ENCODE data around the gene CACNA2D1.
"Not testable (repeated sequence)": the region's sequence is repeated elsewhere in the genome, so short reads cannot be mapped to it uniquely, and the experiment has no call there.

Gene CACNA2D1

DNA sequence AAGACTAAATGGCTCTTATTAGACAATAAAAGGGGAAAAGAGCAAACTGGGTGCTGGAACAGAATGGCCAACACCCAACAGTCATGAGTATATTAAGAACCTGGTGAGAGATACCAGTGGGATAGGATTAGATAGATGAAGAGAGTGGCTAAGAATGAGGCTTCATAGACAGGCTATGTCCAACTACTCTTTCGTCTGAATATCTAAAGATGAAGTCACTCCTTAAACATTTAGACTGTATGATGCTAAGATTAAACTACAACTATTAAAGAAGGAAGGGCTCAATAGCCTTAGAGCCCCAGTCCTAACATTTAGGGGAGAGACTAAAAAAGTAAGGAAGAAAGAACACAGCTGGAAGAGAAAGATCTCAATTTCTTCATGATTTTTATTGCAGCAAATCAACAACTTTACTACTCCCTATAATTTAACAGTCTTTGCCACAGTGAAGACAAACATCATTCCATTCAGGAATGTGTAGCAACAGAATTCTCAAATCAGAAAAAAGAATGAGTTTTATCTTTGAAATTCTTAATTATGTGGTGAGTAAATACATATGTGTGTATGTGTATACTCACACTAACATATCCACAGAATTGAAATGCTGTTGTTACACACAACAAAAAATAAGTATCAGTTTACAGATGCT, 45.6 kb downstream of the CACNA2D1 start:
- Histone ChIP-seq H3K9me3 (ENCODE audit: low read length) (peaks cover 1% of the 10 kb centered on the region), H2AFZ (ENCODE audit: low read depth, low read length) (no peak overlapping the region), H3K4me3 (ENCODE audit: low read length) (no peak overlapping the region), H3K4me1 (ENCODE audit: insufficient read depth, low read length) (no peaks in the 10 kb centered on the region), H3K36me3 (ENCODE audit: insufficient read depth, low read length) (no peaks in the 10 kb centered on the region), H3K27me3 (ENCODE audit: insufficient read depth, low read length) (peaks cover 12% of the 10 kb centered on the region)

GRCh38 chr7:82396343-82396742, 47.2 kb downstream of the CACNA2D1 start:
- peaks cover 17% of the 10 kb centered on the region for H3K27me3 ChIP-seq (ENCODE audit: insufficient read depth, low read length)
- H2AFZ ChIP-seq (ENCODE audit: low read depth, low read length) = no peak overlapping the region
- peaks cover 9% of the 10 kb centered on the region for H3K9me3 ChIP-seq (ENCODE audit: low read length)

GRCh38 chr7:82395147-82395546, 48.4 kb downstream of the CACNA2D1 start:
- no peaks in the 10 kb centered on the region for H3K36me3 ChIP-seq (ENCODE audit: insufficient read depth, low read length)
- H3K27me3 ChIP-seq (ENCODE audit: insufficient read depth, low read length) = peaks cover 24% of the 10 kb centered on the region
- no peak overlapping the region for H3K4me3 ChIP-seq (ENCODE audit: low read length)
- peaks cover 13% of the 10 kb centered on the region for H3K9me3 ChIP-seq (ENCODE audit: low read length)
- no peaks in the 10 kb centered on the region for H3K4me1 ChIP-seq (ENCODE audit: insufficient read depth, low read length)
- no peak overlapping the region for H2AFZ ChIP-seq (ENCODE audit: low read depth, low read length)

More at GRCh38 chr7:82396343-82396742, 47.2 kb downstream of the CACNA2D1 start:
- no peaks in the 10 kb centered on the region for H3K36me3 ChIP-seq (ENCODE audit: insufficient read depth, low read length)
- no peaks in the 10 kb centered on the region for H3K4me1 ChIP-seq (ENCODE audit: insufficient read depth, low read length)
- H3K4me3 ChIP-seq (ENCODE audit: low read length) = no peak overlapping the region

GRCh38 chr7:82393840-82394220, 49.7 kb downstream of the CACNA2D1 start:
- H2AFZ ChIP-seq (ENCODE audit: low read depth, low read length) = no peak overlapping the region
- no peaks in the 10 kb centered on the region for H3K4me1 ChIP-seq (ENCODE audit: insufficient read depth, low read length)
- H3K27me3 ChIP-seq (ENCODE audit: insufficient read depth, low read length) = peaks cover 32% of the 10 kb centered on the region
- H3K36me3 ChIP-seq (ENCODE audit: insufficient read depth, low read length) = no peaks in the 10 kb centered on the region
- H3K4me3 ChIP-seq (ENCODE audit: low read length) = no peak overlapping the region
- H3K9me3 ChIP-seq (ENCODE audit: low read length) = peaks cover 13% of the 10 kb centered on the region

DNA sequence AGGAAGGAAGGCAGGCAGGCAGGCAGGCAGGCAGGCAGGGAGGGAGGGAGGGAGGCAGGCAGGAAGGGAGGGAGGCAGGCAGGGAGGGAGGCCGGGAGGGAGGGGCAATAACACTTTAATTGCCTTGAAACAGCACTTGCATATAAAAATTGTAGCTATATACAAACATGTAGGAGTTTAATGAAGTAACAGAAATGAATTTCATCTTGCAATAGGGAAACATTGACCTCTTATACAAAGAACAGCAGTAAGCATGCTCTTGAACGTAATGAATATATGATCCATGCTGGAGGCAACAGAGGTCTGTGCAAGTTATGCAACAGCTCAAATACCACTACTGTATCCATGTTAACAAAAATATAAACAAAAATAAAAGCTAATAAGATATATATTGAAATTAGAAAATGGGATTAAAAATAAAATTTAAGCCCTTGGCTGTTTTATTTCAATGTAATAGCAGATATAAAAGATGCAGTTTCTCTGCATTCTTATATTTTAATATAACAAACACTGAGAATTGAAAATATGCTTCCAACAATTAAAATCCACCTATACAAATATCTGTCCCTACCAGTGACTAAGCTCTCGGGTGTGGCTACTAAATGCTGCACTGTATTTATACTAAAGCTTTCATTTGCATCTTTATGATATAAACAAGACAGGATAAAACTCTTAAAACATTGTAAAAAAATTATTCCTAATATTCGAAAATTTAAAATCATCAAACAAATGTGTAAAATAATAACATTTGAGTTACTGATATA, 50.3 kb downstream of the CACNA2D1 start:
- Histone ChIP-seq H3K4me1 (ENCODE audit: insufficient read depth, low read length) (no peaks in the 10 kb centered on the region), H3K4me3 (ENCODE audit: low read length) (no peak overlapping the region), H3K36me3 (ENCODE audit: insufficient read depth, low read length) (no peaks in the 10 kb centered on the region), H3K27me3 (ENCODE audit: insufficient read depth, low read length) (peaks cover 37% of the 10 kb centered on the region), H3K9me3 (ENCODE audit: low read length) (peaks cover 13% of the 10 kb centered on the region), H2AFZ (ENCODE audit: low read depth, low read length) (no peak overlapping the region)

GRCh38 chr7:82390936-82391335, 52.6 kb downstream of the CACNA2D1 start:
- H3K9me3 ChIP-seq (ENCODE audit: low read length) = peaks cover 13% of the 10 kb centered on the region
- H3K27me3 ChIP-seq (ENCODE audit: insufficient read depth, low read length) = peaks cover 44% of the 10 kb centered on the region
- H3K36me3 ChIP-seq (ENCODE audit: insufficient read depth, low read length) = no peaks in the 10 kb centered on the region
- no peak overlapping the region for H2AFZ ChIP-seq (ENCODE audit: low read depth, low read length)
- H3K4me1 ChIP-seq (ENCODE audit: insufficient read depth, low read length) = no peaks in the 10 kb centered on the region
- no peak overlapping the region for H3K4me3 ChIP-seq (ENCODE audit: low read length)

DNA sequence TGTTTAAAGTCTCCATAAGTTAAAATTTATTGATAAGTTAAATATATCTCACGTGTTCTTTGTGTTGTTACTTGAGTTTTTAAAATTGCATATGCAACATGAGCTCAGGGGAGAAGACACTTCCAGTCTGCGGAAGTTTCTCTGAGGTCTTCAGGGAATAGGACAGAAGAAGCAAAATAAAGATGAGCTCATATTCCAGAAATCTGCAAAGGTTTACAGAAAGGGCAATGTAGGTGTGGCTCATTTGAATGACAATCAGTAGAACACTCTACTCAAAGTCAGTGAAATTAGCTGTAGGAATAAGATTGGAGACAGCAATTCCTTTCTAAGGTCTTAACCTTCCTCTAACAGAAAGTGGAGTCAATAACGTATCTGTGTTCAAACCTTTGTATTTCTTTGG, 53.7 kb downstream of the CACNA2D1 start:
- Histone ChIP-seq H3K4me1 (ENCODE audit: insufficient read depth, low read length) (no peaks in the 10 kb centered on the region), H2AFZ (ENCODE audit: low read depth, low read length) (no peak overlapping the region), H3K36me3 (ENCODE audit: insufficient read depth, low read length) (no peaks in the 10 kb centered on the region), H3K4me3 (ENCODE audit: low read length) (no peak overlapping the region), H3K27me3 (ENCODE audit: insufficient read depth, low read length) (peaks cover 55% of the 10 kb centered on the region), H3K9me3 (ENCODE audit: low read length) (peaks cover 13% of the 10 kb centered on the region)

- Histone ChIP-seq H3K4me3 (ENCODE audit: low read length) (no peak overlapping the region), H2AFZ (ENCODE audit: low read depth, low read length) (no peak overlapping the region), H3K4me1 (ENCODE audit: insufficient read depth, low read length) (no peaks in the 10 kb centered on the region), H3K36me3 (ENCODE audit: insufficient read depth, low read length) (no peaks in the 10 kb centered on the region), H3K27me3 (ENCODE audit: insufficient read depth, low read length) (peaks cover 65% of the 10 kb centered on the region), H3K9me3 (ENCODE audit: low read length) (peaks cover 13% of the 10 kb centered on the region)
These were observed 55.4 kb downstream of the CACNA2D1 start for GRCh38 chr7:82388138-82388537.

GRCh38 chr7:82386571-82386970, 57.0 kb downstream of the CACNA2D1 start:
- H2AFZ ChIP-seq (ENCODE audit: low read depth, low read length); H3K4me3 ChIP-seq (ENCODE audit: low read length); H3K36me3 ChIP-seq (ENCODE audit: insufficient read depth, low read length); H3K9me3 ChIP-seq (ENCODE audit: low read length): not testable (repeated sequence)
- Histone ChIP-seq H3K4me1 (ENCODE audit: insufficient read depth, low read length) (peaks cover 12% of the 10 kb centered on the region), H3K27me3 (ENCODE audit: insufficient read depth, low read length) (peaks cover 59% of the 10 kb centered on the region)

GRCh38 chr7:82384779-82385178, 58.8 kb downstream of the CACNA2D1 start:
- H3K9me3 ChIP-seq (ENCODE audit: low read length) = no peaks in the 10 kb centered on the region
- H3K4me1 ChIP-seq (ENCODE audit: insufficient read depth, low read length) = peaks cover 13% of the 10 kb centered on the region
- H3K27me3 ChIP-seq (ENCODE audit: insufficient read depth, low read length) = peaks cover 51% of the 10 kb centered on the region
- H2AFZ ChIP-seq (ENCODE audit: low read depth, low read length) = no peak overlapping the region
- no peaks in the 10 kb centered on the region for H3K36me3 ChIP-seq (ENCODE audit: insufficient read depth, low read length)
- no peak overlapping the region for H3K4me3 ChIP-seq (ENCODE audit: low read length)

- H2AFZ ChIP-seq (ENCODE audit: low read depth, low read length) = no peak overlapping the region
- H3K9me3 ChIP-seq (ENCODE audit: low read length) = no peaks in the 10 kb centered on the region
- H3K36me3 ChIP-seq (ENCODE audit: insufficient read depth, low read length) = no peaks in the 10 kb centered on the region
- peaks cover 13% of the 10 kb centered on the region for H3K4me1 ChIP-seq (ENCODE audit: insufficient read depth, low read length)
- H3K4me3 ChIP-seq (ENCODE audit: low read length) = no peak overlapping the region
- peaks cover 53% of the 10 kb centered on the region for H3K27me3 ChIP-seq (ENCODE audit: insufficient read depth, low read length)
These were observed 59.5 kb downstream of the CACNA2D1 start for GRCh38 chr7:82384051-82384464.

DNA sequence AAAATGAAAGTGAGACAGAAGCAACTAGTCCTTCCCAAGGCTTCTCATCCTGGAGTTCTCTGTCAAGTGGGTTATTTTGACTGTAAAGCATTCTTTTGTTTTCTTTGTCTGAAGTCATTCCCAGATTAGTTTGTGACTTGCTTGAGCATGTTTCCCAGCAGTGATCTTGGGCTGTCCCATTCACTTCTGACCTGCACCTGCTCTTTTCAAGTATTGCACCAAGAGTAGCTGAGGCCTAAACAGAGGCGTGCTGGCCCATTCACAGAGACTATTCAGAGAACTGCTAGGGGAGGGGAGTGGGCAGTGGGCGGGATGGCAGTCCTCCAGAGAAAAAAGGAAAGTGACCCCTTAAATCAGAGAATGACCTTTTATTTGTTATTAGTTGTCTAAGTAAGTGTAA, 61.3 kb downstream of the CACNA2D1 start:
- Histone ChIP-seq H3K4me3 (ENCODE audit: low read length) (no peak overlapping the region), H3K4me1 (ENCODE audit: insufficient read depth, low read length) (peaks cover 13% of the 10 kb centered on the region), H3K36me3 (ENCODE audit: insufficient read depth, low read length) (no peaks in the 10 kb centered on the region), H2AFZ (ENCODE audit: low read depth, low read length) (no peak overlapping the region), H3K27me3 (ENCODE audit: insufficient read depth, low read length) (peaks cover 59% of the 10 kb centered on the region), H3K9me3 (ENCODE audit: low read length) (no peaks in the 10 kb centered on the region)

DNA sequence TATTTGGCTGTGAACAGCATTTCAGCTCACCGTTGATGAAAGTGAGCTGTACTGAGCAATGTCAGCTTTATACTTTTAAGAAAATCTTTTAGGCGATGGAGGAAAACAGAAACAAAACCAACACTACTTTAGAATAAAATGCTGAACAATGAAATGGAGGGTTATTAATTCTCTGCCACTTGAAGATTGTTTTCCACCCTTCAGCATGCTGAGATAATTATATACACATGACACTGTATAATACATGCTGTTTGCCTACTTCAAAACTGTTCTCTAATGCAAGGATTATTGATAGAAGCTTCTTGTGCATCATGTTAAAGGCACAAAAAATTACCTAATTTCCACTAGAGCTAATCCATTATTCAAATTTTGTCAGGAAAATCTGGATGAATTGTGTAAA, 66.8 kb downstream of the CACNA2D1 start:
- Histone ChIP-seq H3K4me3 (ENCODE audit: low read length) (no peak overlapping the region), H3K9me3 (ENCODE audit: low read length) (no peaks in the 10 kb centered on the region), H3K4me1 (ENCODE audit: insufficient read depth, low read length) (peaks cover 3% of the 10 kb centered on the region), H3K36me3 (ENCODE audit: insufficient read depth, low read length) (no peaks in the 10 kb centered on the region), H2AFZ (ENCODE audit: low read depth, low read length) (no peak overlapping the region), H3K27me3 (ENCODE audit: insufficient read depth, low read length) (peaks cover 54% of the 10 kb centered on the region)

Measured in neuron (in vitro differentiated cells).